Right lobe of liver (tissue), 6 donors: ENCODE results near the gene SNRPD3. TPM values are rescaled to one million over a fixed set of nuclear protein-coding genes. Genes with fewer than 3 reads are reported as not detected.
A peak's percentile ranks its signal among the peaks of the same experiment; 100 is the strongest.
"Not testable (repeated sequence)": the region's sequence is repeated elsewhere in the genome, so short reads cannot be mapped to it uniquely, and the experiment has no call there.

Experiments used
- ATAC-seq, 4 donors: fragments of 200-7000 bp; cut with Tn5 transposase; one replicate each; pipeline ENCODE4 v1.9.1; 2020; ENCODE audit warnings: mild to moderate bottlenecking in 4 of 4, moderate library complexity in 4 of 4
- DNase-seq, 3 donors: peaks; one replicate each; pipeline ENCODE4 v3.0.0-alpha.2; 2020
- H3K27ac ChIP-seq, 3 donors: fragments of 200-600 bp; one replicate each; pipeline ENCODE4 v1.8.0; 2022
- H3K27me3 ChIP-seq, 2 donors: fragments of 200-600 bp; one replicate each; pipeline ENCODE4 v1.8.0; 2022
- H3K36me3 ChIP-seq, 4 donors: fragments of 200-600 bp; sonication (generic) in 1 of 4; one replicate each; pipeline versions ENCODE4 v1.5.1 to v1.8.0; 2017 to 2022; ENCODE audit warnings: control low read depth in 1 of 4
- H3K4me1 ChIP-seq, 4 donors: fragments of 200-600 bp; sonication (generic) in 1 of 4; one replicate each; pipeline versions ENCODE4 v1.5.1 to v1.8.0; 2017 to 2022; ENCODE audit warnings: control low read depth in 1 of 4
- H3K4me3 ChIP-seq, 3 donors: fragments of 200-600 bp; one replicate each; pipeline ENCODE4 v1.8.0; 2022
- H3K9me3 ChIP-seq, 4 donors: fragments of 200-600 bp; sonication (generic) in 1 of 4; one replicate each; pipeline versions ENCODE4 v1.5.1 to v1.8.0; 2017 to 2022; ENCODE audit warnings: control low read depth in 1 of 4
- POLR2A ChIP-seq: fragments of 450-650 bp; IDR thresholded peaks from one replicate; pipeline ENCODE4 v1.6.1; 2017; ENCODE audit warnings: antibody characterized with exemption, mild to moderate bottlenecking
- WGBS: methylation state at CpG from one replicate; pipeline ENCODE4 v1.1.6; 2018; ENCODE audit warnings: low coverage, low lambda C conversion rate; ENCODE audit not compliant: insufficient coverage; ENCODE audit errors: missing lambda C conversion rate; 5-methylcytosine and 5-hydroxymethylcytosine counted together
- intact Hi-C, 2 donors: fragments of 100-400 bp; cut with DNase I; formaldehyde crosslinking; loops; one replicate each; pipeline versions ENCODE4 v1.11.2 to v1.14.1; 2022
- total RNA-seq, 6 experiments: library from RNA; depleted of rRNA in 2 of 6; stranded (reverse); fragments of >200 nt in 2 of 6; fragmentation: NEBNext Ultra II Directional in 3 of 6; extraction: Animal tissue kit (Norgen Biotek cat#: 25700) in 3 of 6; gene quantifications; one replicate each; pipeline versions ENCODE4 v1.1.0 to v1.2.4, GENCODE V29; 2016 to 2023
- TF ChIP-seq, protein P1 (sequence below), 4 donors: fragments of 200-600 bp in 3 of 4; fragments of 450-650 bp in 1 of 4; IDR thresholded peaks; one replicate each; pipeline versions ENCODE4 v1.5.1 to v1.8.0; 2016 to 2022; ENCODE audit warnings: antibody characterized with exemption in 4 of 4, mild to moderate bottlenecking in 2 of 4
- donor health status: DM: no; HTN: yes; CAD: no.
- donor health status: DM: no; HTN: no; CAD: no.
- donor health status: DM: no; HTN: no; CAD: no.
- donor health status: DM: no; HTN: yes; CAD: no.
- donor health status: DM: no; HTN: yes; CAD: no.

Gene SNRPD3
- total RNA-seq, 6 experiments from 2014 or later: 43.3 to 180 (median 53.4) TPM

DNA sequence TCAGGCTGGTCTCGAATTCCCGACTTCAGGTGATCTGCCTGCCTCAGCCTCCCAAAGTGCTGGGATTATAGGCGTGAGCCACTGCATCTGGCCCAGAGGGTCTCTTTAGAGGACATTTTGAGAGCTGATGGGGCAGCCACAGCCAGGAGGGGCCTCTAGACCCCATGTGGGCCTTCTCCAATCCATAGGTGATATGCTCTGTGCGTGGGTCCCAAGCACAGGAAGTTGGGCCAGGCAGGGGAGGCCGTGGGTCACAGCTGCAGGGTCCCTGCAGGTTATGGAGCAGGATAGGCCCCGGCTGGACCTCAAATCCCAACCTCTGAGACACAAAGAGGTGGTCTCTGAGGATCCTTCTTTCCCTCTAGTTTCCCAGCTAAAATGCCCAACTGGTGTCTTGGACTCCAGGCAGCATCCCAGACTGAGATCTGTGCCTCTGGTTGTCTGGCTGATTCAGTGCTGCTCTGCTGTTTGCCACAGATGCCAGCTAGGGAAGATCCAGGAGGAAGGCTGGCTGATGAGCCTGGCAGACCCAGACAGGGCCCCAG, 35.6 kb downstream of the SNRPD3 start:
- peaks cover 0 to 10% (median 0%) of the 10 kb centered on the region in 4 donors for H3K36me3 ChIP-seq
- peaks cover 0 to 28% (median 9%) of the 10 kb centered on the region in 4 donors for H3K4me1 ChIP-seq
- H3K27ac ChIP-seq: no peak overlapping the region
- ATAC-seq: no peak
- no peak for DNase-seq
- TF ChIP-seq POLR2A: no peak
- TF ChIP-seq, protein P1, sequence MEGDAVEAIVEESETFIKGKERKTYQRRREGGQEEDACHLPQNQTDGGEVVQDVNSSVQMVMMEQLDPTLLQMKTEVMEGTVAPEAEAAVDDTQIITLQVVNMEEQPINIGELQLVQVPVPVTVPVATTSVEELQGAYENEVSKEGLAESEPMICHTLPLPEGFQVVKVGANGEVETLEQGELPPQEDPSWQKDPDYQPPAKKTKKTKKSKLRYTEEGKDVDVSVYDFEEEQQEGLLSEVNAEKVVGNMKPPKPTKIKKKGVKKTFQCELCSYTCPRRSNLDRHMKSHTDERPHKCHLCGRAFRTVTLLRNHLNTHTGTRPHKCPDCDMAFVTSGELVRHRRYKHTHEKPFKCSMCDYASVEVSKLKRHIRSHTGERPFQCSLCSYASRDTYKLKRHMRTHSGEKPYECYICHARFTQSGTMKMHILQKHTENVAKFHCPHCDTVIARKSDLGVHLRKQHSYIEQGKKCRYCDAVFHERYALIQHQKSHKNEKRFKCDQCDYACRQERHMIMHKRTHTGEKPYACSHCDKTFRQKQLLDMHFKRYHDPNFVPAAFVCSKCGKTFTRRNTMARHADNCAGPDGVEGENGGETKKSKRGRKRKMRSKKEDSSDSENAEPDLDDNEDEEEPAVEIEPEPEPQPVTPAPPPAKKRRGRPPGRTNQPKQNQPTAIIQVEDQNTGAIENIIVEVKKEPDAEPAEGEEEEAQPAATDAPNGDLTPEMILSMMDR (IDR thresholded peaks at IDR 0.05): no peak
- intact Hi-C loops: no loop called here
- WGBS: 96% methylated on average over 3 of the region's 6 CpGs
- no peaks in the 10 kb centered on the region for H3K27me3 ChIP-seq
- no peak overlapping the region for H3K4me3 ChIP-seq
- no peaks in the 10 kb centered on the region for H3K9me3 ChIP-seq

DNA sequence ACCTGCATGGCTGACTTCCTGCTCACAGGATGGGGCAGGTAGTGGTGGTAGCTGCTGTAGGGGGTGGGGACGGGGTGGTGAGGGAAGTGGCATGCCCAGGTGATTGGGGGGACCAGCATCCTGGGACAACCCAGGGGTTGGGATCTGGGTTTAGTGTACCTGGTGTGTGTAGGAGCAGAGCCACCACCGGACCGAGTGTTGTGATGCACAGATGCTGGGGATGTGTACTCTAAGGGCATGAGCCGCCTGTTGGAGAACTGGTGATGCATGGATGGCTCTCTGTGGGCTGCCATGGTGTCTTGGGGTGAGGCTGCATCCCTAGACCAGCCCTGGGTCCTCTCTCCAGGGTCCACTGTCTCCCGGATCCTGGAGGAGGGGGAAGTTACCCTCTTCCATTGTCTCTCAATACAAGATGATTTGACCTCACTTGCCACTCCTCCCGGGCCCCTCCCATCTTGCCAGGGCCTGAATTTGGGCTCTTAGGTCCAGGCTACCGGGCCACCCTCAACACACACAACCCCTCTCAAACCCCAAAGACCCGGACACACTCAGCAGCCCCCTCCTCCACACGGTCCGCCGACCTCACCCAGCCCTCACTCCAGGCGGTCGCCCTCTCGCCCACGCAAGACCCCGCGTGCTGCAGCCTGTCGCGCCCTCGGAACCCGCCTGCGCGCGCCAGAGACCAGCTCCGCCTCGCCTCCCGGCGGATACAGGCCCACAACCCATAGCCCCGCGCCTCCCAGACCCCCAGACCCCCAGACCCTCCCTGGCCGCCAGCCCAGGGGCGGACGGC, 36.5 kb downstream of the SNRPD3 start:
- ATAC-seq (no peak), DNase-seq (no peak)
- H3K4me3 ChIP-seq: peak overlapping the region; percentile 61 to 83 (median 70)
- H3K27ac ChIP-seq: peak overlapping the region in 2 of 3 donors; percentile 36 to 88
- intact Hi-C loops: no loop called here
- no peak for TF ChIP-seq POLR2A
- TF ChIP-seq, protein P1 (IDR thresholded peaks at IDR 0.05): no peak
- H3K27me3 ChIP-seq: no peaks in the 10 kb centered on the region
- peaks cover 0 to 28% (median 9%) of the 10 kb centered on the region in 4 donors for H3K4me1 ChIP-seq
- H3K9me3 ChIP-seq: no peaks in the 10 kb centered on the region
- H3K36me3 ChIP-seq: peaks cover 0 to 10% (median 0%) of the 10 kb centered on the region in 4 donors
- 0% methylated on average over 4 of the region's 33 CpGs for WGBS

DNA sequence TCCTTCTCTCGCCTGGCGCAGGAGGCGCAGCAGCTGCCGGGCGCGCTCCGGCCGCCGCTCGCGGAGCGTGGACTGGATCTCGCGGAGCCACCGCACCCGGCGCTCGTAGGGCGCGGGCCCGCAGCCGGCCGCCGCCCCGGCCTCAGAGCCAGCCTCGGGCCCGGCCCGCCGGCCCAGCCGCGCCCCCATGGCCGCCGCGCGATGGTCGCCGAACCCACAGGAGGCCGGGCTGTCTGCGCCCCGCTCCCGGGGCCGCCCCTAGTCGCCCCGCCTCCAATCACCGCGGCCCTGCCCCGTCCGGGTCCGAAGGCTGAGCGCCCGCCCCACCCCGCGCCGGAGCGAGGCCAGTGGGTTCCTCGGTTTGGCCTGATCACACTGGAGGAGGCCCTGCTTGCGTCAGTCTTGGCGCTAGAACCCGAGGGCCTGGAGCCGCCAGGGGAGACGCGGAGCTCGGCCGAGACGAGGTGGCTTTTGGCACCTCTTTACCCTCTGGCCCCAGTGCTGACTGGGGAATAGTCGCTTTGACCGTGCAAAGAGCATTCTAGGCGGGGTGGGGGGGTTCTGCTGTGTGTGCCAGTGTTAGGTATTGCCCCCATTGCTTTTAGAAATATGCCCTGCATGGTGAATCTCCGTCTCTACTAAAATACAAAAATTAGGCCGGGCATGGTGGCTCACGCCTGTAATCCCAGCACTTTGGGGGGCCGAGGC, 37.2 kb downstream of the SNRPD3 start, which contains the start of gene LRRC75B:
Gene LRRC75B, minus strand, starts transcription at position 223 of the 708 bp plus-strand sequence. Its CDS starts 34 bp downstream, at position 189.
- ATAC-seq (peak; percentile 84 to 92 (median 86)), DNase-seq (peak; percentile 95 to 99 (median 98))
- peak within 1 kb of the TSS; percentile 61 to 83 (median 70) for H3K4me3 ChIP-seq
- no peaks in the 10 kb centered on the region for H3K27me3 ChIP-seq
- intact Hi-C loops: no loop called here
- peak within 1 kb of the TSS; percentile 44 to 91 (median 88) for H3K27ac ChIP-seq
- H3K4me1 ChIP-seq: peaks cover 0 to 28% (median 9%) of the 10 kb centered on the region in 4 donors
- peak; percentile 80 for TF ChIP-seq POLR2A
- TF ChIP-seq, protein P1 (IDR thresholded peaks at IDR 0.05): no peak
- no peaks in the 10 kb centered on the region for H3K9me3 ChIP-seq
- H3K36me3 ChIP-seq: peaks cover 0 to 10% (median 0%) of the 10 kb centered on the region in 4 donors
- WGBS: 3% methylated on average over 5 of the region's 72 CpGs

DNA sequence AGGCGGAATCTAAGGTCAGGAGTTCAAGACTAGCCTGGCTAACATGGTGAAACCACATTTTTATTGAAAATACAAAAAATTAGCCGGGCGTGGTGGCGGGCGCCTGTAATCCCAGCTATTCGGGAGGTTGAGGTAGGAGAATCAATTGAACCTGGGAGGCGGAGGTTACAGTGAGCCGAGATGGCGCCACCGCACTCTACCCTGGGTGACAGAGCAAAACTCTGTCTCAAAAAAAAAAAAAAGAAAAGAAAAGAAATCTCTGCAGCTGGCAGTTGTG, 37.7 kb downstream of the SNRPD3 start:
- WGBS: 23% methylated on average over 10 of the region's 10 CpGs
- H3K27me3 ChIP-seq, ATAC-seq, intact Hi-C loops, H3K36me3 ChIP-seq, H3K9me3 ChIP-seq, DNase-seq: not testable (repeated sequence)
- peak overlapping the region in 2 of 3 donors; percentile 70 to 83 for H3K4me3 ChIP-seq
- peaks cover 0 to 28% (median 9%) of the 10 kb centered on the region in 4 donors for H3K4me1 ChIP-seq
- H3K27ac ChIP-seq: peak overlapping the region; percentile 44 to 91 (median 88)
